Endodermal cell (in vitro differentiated cells): ENCODE measurements around the gene PTPRU. TPM values are rescaled to one million over a fixed set of nuclear protein-coding genes. Genes with fewer than 3 reads are reported as not detected.

ENCODE experiments used
- DNase-seq: peaks from one replicate; pipeline ENCODE4 v3.0.0-alpha.2; 2017
- H3K27ac ChIP-seq: 2 replicates; pipeline ENCODE4 v1.5.1; 2013; ENCODE audit warnings: mild to moderate bottlenecking, low read depth, low read length, moderate library complexity
- H3K27me3 ChIP-seq: 2 replicates; pipeline ENCODE4 v1.6.1; 2013; ENCODE audit warnings: mild to moderate bottlenecking, low read length, moderate library complexity; ENCODE audit not compliant: insufficient read depth, control insufficient read depth, poor library complexity, severe bottlenecking
- H3K36me3 ChIP-seq: 2 replicates; pipeline ENCODE4 v1.7.0; 2013; ENCODE audit warnings: mild to moderate bottlenecking, low read length, moderate library complexity; ENCODE audit not compliant: control insufficient read depth, insufficient read depth
- H3K4me1 ChIP-seq: one replicate; pipeline ENCODE4 v1.7.0; 2013; ENCODE audit warnings: low read length; ENCODE audit not compliant: control insufficient read depth, insufficient read depth
- H3K4me3 ChIP-seq: 2 replicates; pipeline ENCODE4 v1.5.1; 2013; ENCODE audit warnings: mild to moderate bottlenecking, low read length, moderate library complexity
- H3K9ac ChIP-seq: 2 replicates; pipeline ENCODE4 v1.6.1; 2013; ENCODE audit warnings: mild to moderate bottlenecking, low read length, moderate library complexity; ENCODE audit not compliant: poor library complexity, severe bottlenecking; ENCODE audit errors: extremely low read depth
- H3K9me3 ChIP-seq: 2 replicates; pipeline ENCODE4 v1.6.1; 2013; ENCODE audit warnings: mild to moderate bottlenecking, low read length, moderate library complexity; ENCODE audit not compliant: control insufficient read depth
- H3K27ac Mint-ChIP-seq: 2 replicates; pipeline ENCODE4 v1.8.0; 2020; ENCODE audit warnings: mixed read lengths
- H3K27me3 Mint-ChIP-seq: 2 replicates; pipeline ENCODE4 v1.8.0; 2021; ENCODE audit warnings: mild to moderate bottlenecking, mixed read lengths; ENCODE audit not compliant: insufficient read depth
- H3K36me3 Mint-ChIP-seq: 2 replicates; pipeline ENCODE4 v1.8.0; 2020; ENCODE audit warnings: low read depth, mixed read lengths
- H3K4me1 Mint-ChIP-seq: 2 replicates; pipeline ENCODE4 v1.8.0; 2020; ENCODE audit warnings: mixed read lengths
- H3K4me3 Mint-ChIP-seq: 2 replicates; pipeline ENCODE4 v1.8.0; 2020; ENCODE audit warnings: mild to moderate bottlenecking, moderate library complexity, mixed read lengths
- H3K9me3 Mint-ChIP-seq: 2 replicates; pipeline ENCODE4 v1.8.0; 2020; ENCODE audit warnings: mild to moderate bottlenecking, mixed read lengths
- CTCF ChIP-seq: fragments of 200-600 bp; sonication (generic); conservative IDR thresholded peaks from 2 replicates; pipeline ENCODE4 v1.5.0; 2021; ENCODE audit warnings: antibody characterized with exemption, mild to moderate bottlenecking
- WGBS, 2 experiments: methylation state at CpG; one replicate each; pipeline versions ENCODE4 v1.1.5 to v1.1.7; 2013; ENCODE audit warnings: missing lambda C conversion rate in 2 of 2, mixed read lengths in 1 of 2; ENCODE audit not compliant: insufficient coverage in 1 of 2, insufficient read length in 1 of 2; 5-methylcytosine and 5-hydroxymethylcytosine counted together
- total RNA-seq, 2 donors: library from RNA; stranded (reverse); fragmentation: NEBNext Ultra II Directional in 1 of 2; extraction: Animal tissue kit (Norgen Biotek cat#: 25700) in 1 of 2; gene quantifications; 2 replicates in 1 of 2; 3 replicates in 1 of 2; pipeline ENCODE4 v1.2.1, GENCODE V29; 2021

The PTPRU gene
- total RNA-seq, 2 donors from 2014 or later, result 49.8 to 73.1 TPM

- TF ChIP-seq CTCF, result no peak
- H3K4me3 Mint-ChIP-seq, result peak overlapping the region; percentile 49
- no peak overlapping the region for H3K4me3 ChIP-seq
These were observed 48.1 kb downstream of the PTPRU start for GRCh38 chr1:29284286-29284960.

GRCh38 chr1:29284961-29285560 is 48.7 kb downstream of the PTPRU start:
- DNase-seq, result no peak
- Histone ChIP-seq H3K27me3 (no peaks in the 10 kb centered on the region), H3K9me3 (no peaks in the 10 kb centered on the region), H3K27ac (no peak overlapping the region), H3K9ac (no peak overlapping the region), H3K36me3 (no peaks in the 10 kb centered on the region), H3K4me1 (peaks cover 6% of the 10 kb centered on the region), H3K4me3 (no peak overlapping the region)
- Mint-ChIP-seq H3K36me3 (peaks cover 9% of the 10 kb centered on the region), H3K4me3 (no peak overlapping the region), H3K27me3 (no peaks in the 10 kb centered on the region), H3K27ac (no peak overlapping the region), H3K9me3 (no peaks in the 10 kb centered on the region), H3K4me1 (peaks cover 24% of the 10 kb centered on the region)
- TF ChIP-seq CTCF, result no peak
- 95 to 96% methylated on average over 3 to 5 of the region's 5 CpGs for WGBS, 2 experiments

More at GRCh38 chr1:29284286-29284960, 48.1 kb downstream of the PTPRU start:
- DNase-seq, result peak; percentile 35
- H3K27ac ChIP-seq, result no peak overlapping the region
- Mint-ChIP-seq H3K27ac (no peak overlapping the region), H3K36me3 (peaks cover 4% of the 10 kb centered on the region), H3K9me3 (no peaks in the 10 kb centered on the region), H3K27me3 (no peaks in the 10 kb centered on the region), H3K4me1 (peaks cover 24% of the 10 kb centered on the region)
- no peaks in the 10 kb centered on the region for H3K9me3 ChIP-seq
- H3K36me3 ChIP-seq, result no peaks in the 10 kb centered on the region
- H3K27me3 ChIP-seq, result no peaks in the 10 kb centered on the region
- H3K4me1 ChIP-seq, result peaks cover 6% of the 10 kb centered on the region
- H3K9ac ChIP-seq, result no peak overlapping the region
- WGBS, 2 experiments, result 93 to 94% methylated on average over 7 to 8 of the region's 8 CpGs

GRCh38 chr1:29285771-29286170 is 49.4 kb downstream of the PTPRU start:
- WGBS, 2 experiments, result 90 to 100% methylated on average over 1 to 7 of the region's 7 CpGs

More at GRCh38 chr1:29285771-29286170, 49.4 kb downstream of the PTPRU start:
- H3K27me3 Mint-ChIP-seq, result no peaks in the 10 kb centered on the region
- TF ChIP-seq CTCF, result no peak
- DNase-seq, result no peak
- H3K9ac ChIP-seq, result no peak overlapping the region
- H3K4me3 Mint-ChIP-seq, result no peak overlapping the region
- peaks cover 6% of the 10 kb centered on the region for H3K4me1 ChIP-seq
- H3K9me3 ChIP-seq, result no peaks in the 10 kb centered on the region
- no peak overlapping the region for H3K27ac Mint-ChIP-seq
- peaks cover 9% of the 10 kb centered on the region for H3K36me3 Mint-ChIP-seq
- no peaks in the 10 kb centered on the region for H3K36me3 ChIP-seq
- H3K9me3 Mint-ChIP-seq, result no peaks in the 10 kb centered on the region
- no peak overlapping the region for H3K4me3 ChIP-seq
- H3K27ac ChIP-seq, result no peak overlapping the region
- no peaks in the 10 kb centered on the region for H3K27me3 ChIP-seq
- peaks cover 24% of the 10 kb centered on the region for H3K4me1 Mint-ChIP-seq
